KMS-11 (cell line): ENCODE measurements around the gene CEP128.

Source experiments
- H2AFZ ChIP-seq: fragments of 200-600 bp; sonication (generic); 2 replicates; pipeline ENCODE4 v1.6.1; 2016; ENCODE audit warnings: antibody characterized with exemption, mixed run types, low read depth
- H3K27ac ChIP-seq: fragments of 200-600 bp; sonication (generic); 2 replicates; pipeline ENCODE4 v1.6.1; 2016; ENCODE audit warnings: mild to moderate bottlenecking, mixed run types
- H3K27me3 ChIP-seq: fragments of 200-600 bp; sonication (generic); 2 replicates; pipeline ENCODE4 v1.6.1; 2017; ENCODE audit warnings: mild to moderate bottlenecking, low read depth, mixed run types, moderate library complexity; ENCODE audit not compliant: insufficient read depth
- H3K36me3 ChIP-seq: fragments of 200-600 bp; sonication (generic); 2 replicates; pipeline ENCODE4 v1.6.1; 2017; ENCODE audit warnings: mild to moderate bottlenecking, mixed run types; ENCODE audit not compliant: insufficient read depth
- H3K4me1 ChIP-seq: fragments of 200-600 bp; sonication (generic); 2 replicates; pipeline ENCODE4 v1.6.1; 2016; ENCODE audit warnings: mild to moderate bottlenecking, low read depth, mixed run types; ENCODE audit not compliant: poor library complexity, severe bottlenecking
- H3K4me2 ChIP-seq: fragments of 200-600 bp; sonication (generic); 2 replicates; pipeline ENCODE4 v1.7.0; 2016; ENCODE audit warnings: mild to moderate bottlenecking, mixed run types
- H3K4me3 ChIP-seq: fragments of 200-600 bp; sonication (generic); IDR thresholded peaks from 2 replicates; pipeline ENCODE4 v1.6.1; 2017; ENCODE audit warnings: low read depth, low read length, mixed read lengths; ENCODE audit not compliant: insufficient read depth
- H3K79me2 ChIP-seq: fragments of 200-600 bp; sonication (generic); 2 replicates; pipeline ENCODE4 v1.6.1; 2016; ENCODE audit warnings: low read depth, mixed run types; ENCODE audit not compliant: insufficient read depth
- H3K9ac ChIP-seq: fragments of 200-600 bp; sonication (generic); 2 replicates; pipeline ENCODE4 v1.6.1; 2016; ENCODE audit warnings: mild to moderate bottlenecking, mixed run types
- H4K20me1 ChIP-seq: fragments of 200-600 bp; sonication (generic); 2 replicates; pipeline ENCODE4 v1.6.1; 2016; ENCODE audit warnings: mild to moderate bottlenecking, mixed run types; ENCODE audit not compliant: insufficient read depth
- TF ChIP-seq, protein P1 (sequence below): fragments of 200-600 bp; sonication (generic); conservative IDR thresholded peaks from 2 replicates; pipeline ENCODE4 v1.6.1; 2017; ENCODE audit warnings: low read depth, mild to moderate bottlenecking, antibody characterized with exemption, low read length, moderate library complexity, mixed read lengths

CEP128 gene

DNA sequence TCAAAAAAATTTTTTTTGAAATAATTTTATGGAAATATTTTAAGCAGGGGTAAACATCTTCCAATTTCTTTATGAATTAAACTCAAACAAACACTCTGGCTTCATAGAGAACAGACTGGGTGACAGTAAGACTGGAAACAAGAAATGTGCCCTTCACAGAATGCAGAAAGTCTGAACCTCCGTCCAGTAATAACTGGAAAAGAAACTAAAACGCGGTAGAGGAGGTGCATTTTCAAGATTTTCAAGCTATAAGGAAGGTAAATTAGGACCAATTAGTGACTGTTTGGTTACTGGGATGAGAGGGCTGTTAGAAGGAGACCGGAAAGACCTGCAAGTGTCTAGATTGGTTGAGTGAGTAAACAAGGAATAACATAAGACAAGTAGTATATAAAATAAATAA lies 245.7 kb downstream of the CEP128 start:
- H4K20me1 ChIP-seq, result no peaks in the 10 kb centered on the region
- no peaks in the 10 kb centered on the region for H3K27me3 ChIP-seq
- no peak overlapping the region for H3K27ac ChIP-seq
- H2AFZ ChIP-seq, result no peak overlapping the region
- H3K4me3 ChIP-seq, result no peak overlapping the region
- H3K36me3 ChIP-seq, result no peaks in the 10 kb centered on the region
- H3K4me1 ChIP-seq, result peaks cover 12% of the 10 kb centered on the region
- H3K9ac ChIP-seq, result no peak overlapping the region
- TF ChIP-seq, protein P1, sequence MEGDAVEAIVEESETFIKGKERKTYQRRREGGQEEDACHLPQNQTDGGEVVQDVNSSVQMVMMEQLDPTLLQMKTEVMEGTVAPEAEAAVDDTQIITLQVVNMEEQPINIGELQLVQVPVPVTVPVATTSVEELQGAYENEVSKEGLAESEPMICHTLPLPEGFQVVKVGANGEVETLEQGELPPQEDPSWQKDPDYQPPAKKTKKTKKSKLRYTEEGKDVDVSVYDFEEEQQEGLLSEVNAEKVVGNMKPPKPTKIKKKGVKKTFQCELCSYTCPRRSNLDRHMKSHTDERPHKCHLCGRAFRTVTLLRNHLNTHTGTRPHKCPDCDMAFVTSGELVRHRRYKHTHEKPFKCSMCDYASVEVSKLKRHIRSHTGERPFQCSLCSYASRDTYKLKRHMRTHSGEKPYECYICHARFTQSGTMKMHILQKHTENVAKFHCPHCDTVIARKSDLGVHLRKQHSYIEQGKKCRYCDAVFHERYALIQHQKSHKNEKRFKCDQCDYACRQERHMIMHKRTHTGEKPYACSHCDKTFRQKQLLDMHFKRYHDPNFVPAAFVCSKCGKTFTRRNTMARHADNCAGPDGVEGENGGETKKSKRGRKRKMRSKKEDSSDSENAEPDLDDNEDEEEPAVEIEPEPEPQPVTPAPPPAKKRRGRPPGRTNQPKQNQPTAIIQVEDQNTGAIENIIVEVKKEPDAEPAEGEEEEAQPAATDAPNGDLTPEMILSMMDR, result no peak
- H3K79me2 ChIP-seq, result no peaks in the 10 kb centered on the region
- no peak overlapping the region for H3K4me2 ChIP-seq

DNA sequence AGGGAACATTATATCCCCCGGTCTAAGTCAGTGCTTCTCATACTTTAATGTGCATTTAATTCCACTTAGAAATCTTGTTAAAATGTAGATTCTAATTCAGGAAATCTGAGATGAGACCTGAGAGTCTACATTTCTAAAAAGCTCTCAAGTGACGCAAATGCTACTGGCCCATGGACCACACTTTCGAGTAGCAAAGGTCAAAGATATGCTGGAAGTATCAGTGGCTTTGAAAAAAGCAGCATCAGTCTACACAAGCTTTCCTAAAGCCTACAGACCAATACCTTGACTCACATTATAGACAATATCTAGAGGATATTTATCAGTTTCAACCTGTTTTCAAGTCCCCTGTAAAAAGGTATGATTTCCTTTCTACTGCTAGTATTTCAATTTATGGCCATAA lies 248.6 kb downstream of the CEP128 start:
- H3K4me1 ChIP-seq, result peaks cover 14% of the 10 kb centered on the region

DNA sequence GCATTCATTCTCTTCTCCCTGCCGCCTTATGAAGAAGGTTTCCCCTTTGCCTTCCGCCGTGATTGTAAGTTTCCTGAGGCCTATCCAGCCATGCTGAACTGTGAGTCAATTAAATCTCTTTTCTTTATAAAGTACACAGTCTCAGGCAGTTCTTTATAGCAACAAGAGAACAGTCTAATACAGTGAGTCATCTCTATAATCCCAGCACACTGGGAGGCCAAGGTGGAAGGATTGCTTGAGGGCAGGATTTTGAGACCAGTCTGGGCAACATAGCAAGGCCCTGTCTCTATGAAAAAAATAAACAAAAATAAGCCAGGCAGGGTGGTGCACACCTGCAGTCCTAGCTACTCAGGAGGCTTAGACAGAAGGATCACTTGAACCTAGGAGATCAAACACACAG lies 259.9 kb downstream of the CEP128 start:
- H3K27me3 ChIP-seq, result no peaks in the 10 kb centered on the region
- H2AFZ ChIP-seq, result no peak overlapping the region
- no peaks in the 10 kb centered on the region for H4K20me1 ChIP-seq
- TF ChIP-seq, protein P1, result no peak
- no peak overlapping the region for H3K27ac ChIP-seq
- H3K4me3 ChIP-seq, result no peak overlapping the region
- H3K4me2 ChIP-seq, result no peak overlapping the region
- H3K36me3 ChIP-seq, result no peaks in the 10 kb centered on the region
- H3K79me2 ChIP-seq, result no peaks in the 10 kb centered on the region
- H3K4me1 ChIP-seq, result no peaks in the 10 kb centered on the region
- no peak overlapping the region for H3K9ac ChIP-seq

More for the DNA sequence above, 248.6 kb downstream of the CEP128 start:
- Histone ChIP-seq H3K27ac (no peak overlapping the region), H3K4me2 (no peak overlapping the region), H3K9ac (no peak overlapping the region), H2AFZ (no peak overlapping the region), H4K20me1 (no peaks in the 10 kb centered on the region), H3K27me3 (no peaks in the 10 kb centered on the region), H3K79me2 (no peaks in the 10 kb centered on the region), H3K4me3 (no peak overlapping the region), H3K36me3 (no peaks in the 10 kb centered on the region)
- TF ChIP-seq, protein P1, result no peak

DNA sequence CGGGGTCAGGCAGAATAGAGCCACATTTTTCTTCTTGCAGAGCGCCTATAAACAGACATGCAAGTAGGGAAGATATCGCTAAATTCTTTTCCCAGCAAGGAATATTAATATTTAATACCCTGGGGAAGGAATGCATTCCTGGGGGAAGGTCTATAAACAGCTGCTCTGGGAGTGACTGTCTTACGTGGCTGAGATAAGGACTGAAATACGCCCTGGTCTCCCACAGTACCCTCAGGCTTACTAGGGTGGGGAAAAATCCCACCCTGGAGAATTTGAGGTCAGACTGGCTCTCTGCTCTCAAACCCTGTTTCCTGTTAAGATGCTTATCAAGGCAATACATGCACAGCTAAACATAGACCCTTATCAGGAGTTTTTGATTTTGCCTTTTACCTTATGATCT lies 262.3 kb downstream of the CEP128 start:
- no peaks in the 10 kb centered on the region for H3K36me3 ChIP-seq
- no peak overlapping the region for H3K9ac ChIP-seq
- no peak overlapping the region for H3K4me2 ChIP-seq
- H3K4me1 ChIP-seq, result no peaks in the 10 kb centered on the region
- H3K79me2 ChIP-seq, result no peaks in the 10 kb centered on the region
- no peak overlapping the region for H3K27ac ChIP-seq
- no peaks in the 10 kb centered on the region for H4K20me1 ChIP-seq
- no peak overlapping the region for H3K4me3 ChIP-seq
- H3K27me3 ChIP-seq, result no peaks in the 10 kb centered on the region
- H2AFZ ChIP-seq, result no peak overlapping the region
- TF ChIP-seq, protein P1, result no peak

DNA sequence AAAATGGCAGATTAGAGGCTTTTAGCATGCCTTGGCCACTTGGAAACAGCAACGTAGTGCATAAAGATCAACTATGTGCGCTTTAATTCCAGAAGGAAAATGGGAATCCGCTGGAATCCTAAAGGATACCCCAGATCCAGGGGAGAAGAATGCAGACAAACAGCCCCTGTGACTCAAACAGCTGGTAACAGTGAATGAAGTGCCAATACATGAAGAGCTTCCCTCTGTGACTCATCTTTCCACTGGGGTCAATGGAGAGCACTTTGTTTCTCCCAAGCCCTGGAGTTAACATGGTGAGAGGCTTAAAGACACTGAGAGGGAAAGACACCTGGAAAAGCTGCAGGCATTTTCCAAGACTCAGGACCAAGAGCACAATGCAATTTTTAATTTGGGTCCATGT lies 263.1 kb downstream of the CEP128 start:
- H3K36me3 ChIP-seq, result no peaks in the 10 kb centered on the region
- no peak overlapping the region for H2AFZ ChIP-seq
- no peak overlapping the region for H3K27ac ChIP-seq
- H4K20me1 ChIP-seq, result no peaks in the 10 kb centered on the region
- no peaks in the 10 kb centered on the region for H3K4me1 ChIP-seq
- no peak overlapping the region for H3K4me3 ChIP-seq
- H3K27me3 ChIP-seq, result no peaks in the 10 kb centered on the region
- H3K79me2 ChIP-seq, result no peaks in the 10 kb centered on the region
- H3K4me2 ChIP-seq, result no peak overlapping the region
- H3K9ac ChIP-seq, result no peak overlapping the region
- TF ChIP-seq, protein P1, result no peak
